RWPE1 (cell line): ENCODE measurements around the gene ARAP1.

Source experiments
- CTCF ChIA-PET: fragments of 350-600 bp; sonication (Branson Sonifier 250); formaldehyde crosslinking; extraction: SDS; loops from one replicate; lab custom pipeline; 2021; lab: Yijun Ruan, JAX
- POLR2A ChIA-PET: fragments of 400-600 bp; formaldehyde crosslinking; extraction: SDS; loops from one replicate; lab custom pipeline; 2020; ENCODE audit warnings: antibody characterized with exemption; ENCODE audit not compliant: low non-redundant PET; lab: Yijun Ruan, JAX
- DNase-seq: peaks from one replicate; pipeline ENCODE4 v3.0.0; 2012; ENCODE audit warnings: low spot score
- H3K27ac ChIP-seq: fragments of 450-650 bp; 2 replicates; pipeline ENCODE4 v1.5.1; 2017
- TF ChIP-seq, protein P1 (sequence below): fragments of 450-650 bp; conservative IDR thresholded peaks from 2 replicates; pipeline ENCODE4 v1.5.1; 2017; ENCODE audit warnings: low read depth, mild to moderate bottlenecking

Gene ARAP1

GRCh38 chr11:72780296-72781062 lies 28.3 kb upstream of the ARAP1 start:
- CTCF ChIA-PET, result interaction anchor here (0.8 to 1.4 kb wide), 2 partner anchors 13 to 55 kb away, joined by 3 to 5 read pairs; no protein-coding TSS in a partner anchor
- H3K27ac ChIP-seq, result peak overlapping the region; percentile 25; the same call in 1 of the 2 replicates
- POLR2A ChIA-PET, result no interaction called here

DNA sequence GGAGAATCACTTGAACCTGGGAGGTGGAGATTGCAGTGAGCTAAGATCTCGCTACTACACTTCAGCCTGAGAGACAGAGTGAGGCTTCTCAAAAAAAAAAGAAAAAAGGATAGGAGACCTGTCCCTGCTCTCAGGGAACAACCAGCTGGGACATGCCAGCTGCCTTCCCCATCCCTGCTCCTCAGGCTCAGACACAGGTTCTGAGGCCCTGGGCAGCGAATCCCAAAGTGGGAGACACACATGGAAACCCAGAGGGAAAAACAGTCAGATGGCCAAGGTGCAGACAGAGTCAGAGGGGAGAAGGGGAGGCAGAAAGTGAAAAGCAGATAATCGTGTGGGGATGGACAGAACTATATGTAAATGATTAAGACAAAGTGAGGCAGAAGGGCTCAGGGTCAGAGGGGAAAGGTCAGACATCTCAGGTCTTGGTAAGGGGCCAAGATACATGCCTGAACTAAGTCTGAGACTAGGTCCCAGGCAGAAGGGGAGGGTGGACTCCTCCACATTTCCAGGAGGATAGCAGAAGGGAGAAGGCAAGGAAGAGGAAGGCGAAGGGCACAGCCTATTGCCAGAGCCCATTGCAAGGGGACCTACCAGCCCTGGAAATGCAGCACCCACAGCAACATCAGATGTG lies 27.4 kb upstream of the ARAP1 start:
- DNase-seq, result no peak
- CTCF ChIA-PET, result interaction anchor here (0.7 to 1.4 kb wide), 2 partner anchors 54 to 96 kb away, joined by 3 to 4 read pairs; no protein-coding TSS in a partner anchor
- POLR2A ChIA-PET, result interaction anchor here (0.7 to 1.1 kb wide), 2 partner anchors 41 to 43 kb away, joined by 3 to 5 read pairs; no protein-coding TSS in a partner anchor
- TF ChIP-seq, protein P1, sequence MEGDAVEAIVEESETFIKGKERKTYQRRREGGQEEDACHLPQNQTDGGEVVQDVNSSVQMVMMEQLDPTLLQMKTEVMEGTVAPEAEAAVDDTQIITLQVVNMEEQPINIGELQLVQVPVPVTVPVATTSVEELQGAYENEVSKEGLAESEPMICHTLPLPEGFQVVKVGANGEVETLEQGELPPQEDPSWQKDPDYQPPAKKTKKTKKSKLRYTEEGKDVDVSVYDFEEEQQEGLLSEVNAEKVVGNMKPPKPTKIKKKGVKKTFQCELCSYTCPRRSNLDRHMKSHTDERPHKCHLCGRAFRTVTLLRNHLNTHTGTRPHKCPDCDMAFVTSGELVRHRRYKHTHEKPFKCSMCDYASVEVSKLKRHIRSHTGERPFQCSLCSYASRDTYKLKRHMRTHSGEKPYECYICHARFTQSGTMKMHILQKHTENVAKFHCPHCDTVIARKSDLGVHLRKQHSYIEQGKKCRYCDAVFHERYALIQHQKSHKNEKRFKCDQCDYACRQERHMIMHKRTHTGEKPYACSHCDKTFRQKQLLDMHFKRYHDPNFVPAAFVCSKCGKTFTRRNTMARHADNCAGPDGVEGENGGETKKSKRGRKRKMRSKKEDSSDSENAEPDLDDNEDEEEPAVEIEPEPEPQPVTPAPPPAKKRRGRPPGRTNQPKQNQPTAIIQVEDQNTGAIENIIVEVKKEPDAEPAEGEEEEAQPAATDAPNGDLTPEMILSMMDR, result no peak
- H3K27ac ChIP-seq, result peak overlapping the region; percentile 25; the same call in 1 of the 2 replicates

More at GRCh38 chr11:72780296-72781062, 28.3 kb upstream of the ARAP1 start:
- TF ChIP-seq, protein P1, result no peak
- no peak for DNase-seq

DNA sequence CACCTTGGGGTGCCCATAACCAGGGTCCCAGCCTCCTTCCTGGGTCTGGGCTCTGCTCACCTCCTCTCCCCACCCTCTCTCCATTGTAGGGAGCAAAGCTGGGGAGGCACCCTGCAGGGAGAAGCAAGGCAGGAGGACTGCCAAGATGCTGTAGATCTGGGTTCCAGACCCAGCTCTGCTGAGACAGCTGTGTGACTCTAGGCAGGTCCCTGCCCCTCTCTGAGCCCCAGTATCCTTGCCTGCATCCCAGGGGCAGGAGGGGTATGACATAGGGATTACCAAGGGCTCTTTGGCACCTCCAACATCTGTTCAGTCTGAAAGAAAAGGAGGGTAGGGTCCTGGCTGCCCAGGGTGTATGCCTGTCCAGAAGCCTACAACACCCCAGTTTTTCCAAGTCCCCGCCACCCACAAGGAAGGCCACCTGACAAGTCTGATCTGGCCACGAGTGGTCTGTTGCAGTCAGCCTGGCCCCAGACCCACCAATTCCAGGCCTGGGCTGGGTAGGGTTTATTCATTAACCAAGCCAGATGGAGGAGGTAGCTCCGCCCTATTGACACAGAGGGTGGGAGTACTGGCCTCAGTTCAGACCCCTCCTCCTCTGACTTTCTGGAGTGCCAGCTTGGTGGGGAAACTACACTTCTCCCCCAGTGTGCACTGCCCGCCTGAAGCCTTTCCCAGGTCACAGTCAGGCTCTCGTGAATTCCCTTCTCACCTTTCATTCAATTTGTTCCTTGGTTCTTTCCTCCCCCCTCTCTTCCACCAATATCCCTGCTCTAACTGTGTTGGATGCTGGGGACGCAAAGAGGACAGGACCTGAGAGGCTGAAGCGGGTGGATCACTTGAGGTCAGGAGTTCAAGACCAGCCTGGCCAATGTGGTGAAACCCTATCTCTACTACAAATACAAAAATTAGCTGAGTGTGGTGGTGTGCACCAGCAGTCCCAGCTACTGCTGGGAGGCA lies 26.6 kb upstream of the ARAP1 start:
- DNase-seq, result no peak
- CTCF ChIA-PET, result interaction anchor here (0.7 to 1.4 kb wide), 3 partner anchors 46 to 95 kb away, joined by 3 to 4 read pairs (median 4); no protein-coding TSS in a partner anchor
- TF ChIP-seq, protein P1, result no peak
- POLR2A ChIA-PET, result interaction anchor here (0.7 to 1.1 kb wide), 2 partner anchors 40 to 42 kb away, joined by 3 to 5 read pairs; no protein-coding TSS in a partner anchor
- no peak overlapping the region; the same call in 1 of the 2 replicates for H3K27ac ChIP-seq

DNA sequence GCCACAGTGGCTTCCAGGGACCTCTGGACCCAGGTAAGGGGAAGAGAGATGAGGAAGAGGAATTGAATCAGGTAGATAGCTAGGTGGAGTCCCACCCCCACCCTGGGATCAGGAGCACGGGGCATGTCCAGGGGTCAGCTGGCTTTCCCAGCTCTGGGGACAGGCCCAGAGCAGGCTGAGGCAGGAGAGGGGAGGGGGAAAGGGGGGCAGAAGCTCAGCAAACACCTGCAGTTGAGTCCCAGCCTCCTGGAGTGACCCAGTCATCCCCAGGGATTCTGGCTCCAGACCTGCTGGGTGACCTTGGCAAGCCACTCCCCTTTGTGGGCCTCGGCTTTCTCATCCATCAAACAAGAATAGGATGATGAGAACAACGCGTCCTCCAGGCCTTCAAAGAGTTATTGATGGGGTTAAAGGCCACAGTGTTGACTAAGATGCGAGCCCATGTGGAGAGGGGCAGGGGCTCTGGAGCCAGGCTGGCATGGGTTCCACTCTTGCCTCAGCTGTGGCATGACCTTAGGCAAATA lies 25.6 kb upstream of the ARAP1 start:
- ChIA-PET POLR2A (no interaction called here), CTCF (interaction anchor here (0.7 kb wide), 1 partner anchor 45 kb away, joined by 4 read pairs; no protein-coding TSS in a partner anchor)

DNA sequence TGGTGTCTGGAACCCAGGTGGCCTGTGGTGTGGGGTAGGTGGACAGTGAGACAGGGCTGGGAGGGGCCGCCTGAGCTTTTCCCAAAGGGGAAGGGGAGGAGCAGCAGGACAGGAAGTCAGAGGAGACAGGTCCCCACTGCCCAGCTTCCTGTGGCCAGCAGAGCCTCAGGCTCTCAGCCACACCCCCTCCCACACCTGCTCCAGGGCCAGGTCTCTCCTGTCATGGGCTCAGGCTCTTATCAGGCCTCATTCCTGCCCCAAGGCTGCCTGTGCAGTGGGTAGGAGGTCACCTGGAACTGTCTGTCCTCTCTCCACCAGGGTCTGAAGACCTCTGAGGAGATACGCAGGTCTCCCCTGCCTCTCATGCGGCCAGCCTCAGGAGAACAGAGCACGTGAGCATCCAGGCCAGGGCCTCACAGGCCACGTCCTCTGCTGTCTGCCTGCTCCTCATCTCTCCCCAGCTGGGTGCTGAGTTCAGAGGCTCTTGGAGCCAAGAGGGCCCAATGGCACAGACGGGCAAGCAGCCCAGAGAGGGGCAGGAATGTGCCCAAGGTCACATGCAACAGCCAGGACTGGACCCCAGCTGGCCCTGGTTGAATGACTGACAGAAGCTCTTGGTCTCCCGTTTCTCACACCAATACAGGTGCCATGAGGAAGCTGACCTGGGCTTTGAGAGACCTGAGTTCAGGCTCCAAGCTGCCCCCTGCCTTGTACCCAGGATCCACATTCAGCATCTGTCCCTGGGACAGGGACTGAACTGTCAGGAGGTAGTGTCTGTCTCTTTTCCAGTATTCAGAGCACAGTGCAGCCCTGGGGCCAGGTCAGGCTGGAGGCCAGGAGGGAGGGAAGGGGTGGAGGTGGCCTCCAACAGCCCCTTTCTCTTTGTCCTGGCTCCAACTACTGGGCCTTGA lies 24.9 kb upstream of the ARAP1 start:
- H3K27ac ChIP-seq, result no peak overlapping the region
- ChIA-PET POLR2A (no interaction called here), CTCF (interaction anchor here (0.5 to 0.9 kb wide), 2 partner anchors 17 to 227 kb away, joined by 3 to 4 read pairs; partner anchors contain the start of gene STARD10)
- TF ChIP-seq, protein P1, result no peak
- DNase-seq, result no peak

More for the DNA sequence above, 25.6 kb upstream of the ARAP1 start:
- H3K27ac ChIP-seq, result no peak overlapping the region
- TF ChIP-seq, protein P1, result no peak
- DNase-seq, result no peak
